Ovary (tissue), 3 donors: ENCODE measurements around the gene RCN2.

ENCODE experiments used
- EP300 ChIP-seq: sonication (generic); formaldehyde crosslinking; IDR thresholded peaks from one replicate; pipeline ENCODE4 v1.6.1; 2017; ENCODE audit warnings: antibody characterized with exemption
- POLR2A ChIP-seq: fragments of 450-650 bp; IDR thresholded peaks from one replicate; pipeline ENCODE4 v1.6.1; 2017; ENCODE audit warnings: antibody characterized with exemption, mild to moderate bottlenecking, moderate library complexity
- TF ChIP-seq, protein P1 (sequence below), 3 donors: fragments of 450-650 bp in 2 of 3; fragments of 200-600 bp in 1 of 3; IDR thresholded peaks; one replicate each; pipeline versions ENCODE4 v1.5.1 to v1.8.0; 2016 to 2022; ENCODE audit warnings: antibody characterized with exemption in 3 of 3, mild to moderate bottlenecking in 1 of 3
- donor health status: DM: no; HTN: no; CAD: no.

DNA sequence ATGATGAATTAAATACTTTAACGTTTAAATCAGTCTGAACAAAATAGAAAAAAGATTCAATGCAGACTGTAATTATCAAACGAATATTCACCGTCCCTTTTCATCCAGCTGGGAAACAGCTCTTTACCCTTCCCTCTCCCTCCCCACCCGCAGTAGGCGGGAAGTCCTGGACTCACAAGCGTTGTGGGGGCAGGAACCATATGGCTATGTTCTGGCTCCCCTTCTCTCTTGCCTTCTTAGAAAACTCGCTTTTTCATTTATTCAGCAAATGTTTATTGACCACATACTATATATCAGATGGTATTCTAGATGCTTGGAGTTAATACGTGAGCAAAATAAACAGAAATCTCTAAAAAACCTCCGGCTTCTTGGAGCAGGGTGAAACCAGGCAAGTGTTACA lies 25.7 kb upstream of the RCN2 start:
- TF ChIP-seq, protein P1, sequence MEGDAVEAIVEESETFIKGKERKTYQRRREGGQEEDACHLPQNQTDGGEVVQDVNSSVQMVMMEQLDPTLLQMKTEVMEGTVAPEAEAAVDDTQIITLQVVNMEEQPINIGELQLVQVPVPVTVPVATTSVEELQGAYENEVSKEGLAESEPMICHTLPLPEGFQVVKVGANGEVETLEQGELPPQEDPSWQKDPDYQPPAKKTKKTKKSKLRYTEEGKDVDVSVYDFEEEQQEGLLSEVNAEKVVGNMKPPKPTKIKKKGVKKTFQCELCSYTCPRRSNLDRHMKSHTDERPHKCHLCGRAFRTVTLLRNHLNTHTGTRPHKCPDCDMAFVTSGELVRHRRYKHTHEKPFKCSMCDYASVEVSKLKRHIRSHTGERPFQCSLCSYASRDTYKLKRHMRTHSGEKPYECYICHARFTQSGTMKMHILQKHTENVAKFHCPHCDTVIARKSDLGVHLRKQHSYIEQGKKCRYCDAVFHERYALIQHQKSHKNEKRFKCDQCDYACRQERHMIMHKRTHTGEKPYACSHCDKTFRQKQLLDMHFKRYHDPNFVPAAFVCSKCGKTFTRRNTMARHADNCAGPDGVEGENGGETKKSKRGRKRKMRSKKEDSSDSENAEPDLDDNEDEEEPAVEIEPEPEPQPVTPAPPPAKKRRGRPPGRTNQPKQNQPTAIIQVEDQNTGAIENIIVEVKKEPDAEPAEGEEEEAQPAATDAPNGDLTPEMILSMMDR (IDR thresholded peaks at IDR 0.05) = no peak
- TF ChIP-seq POLR2A = no peak
- no peak for TF ChIP-seq EP300
